HS-5 (cell line): ENCODE results near the gene PDE8B.

Experiments
- DNase-seq: peaks from one replicate; pipeline ENCODE4 v3.0.0-alpha.2; 2012; ENCODE audit warnings: low read depth

Gene PDE8B

DNA sequence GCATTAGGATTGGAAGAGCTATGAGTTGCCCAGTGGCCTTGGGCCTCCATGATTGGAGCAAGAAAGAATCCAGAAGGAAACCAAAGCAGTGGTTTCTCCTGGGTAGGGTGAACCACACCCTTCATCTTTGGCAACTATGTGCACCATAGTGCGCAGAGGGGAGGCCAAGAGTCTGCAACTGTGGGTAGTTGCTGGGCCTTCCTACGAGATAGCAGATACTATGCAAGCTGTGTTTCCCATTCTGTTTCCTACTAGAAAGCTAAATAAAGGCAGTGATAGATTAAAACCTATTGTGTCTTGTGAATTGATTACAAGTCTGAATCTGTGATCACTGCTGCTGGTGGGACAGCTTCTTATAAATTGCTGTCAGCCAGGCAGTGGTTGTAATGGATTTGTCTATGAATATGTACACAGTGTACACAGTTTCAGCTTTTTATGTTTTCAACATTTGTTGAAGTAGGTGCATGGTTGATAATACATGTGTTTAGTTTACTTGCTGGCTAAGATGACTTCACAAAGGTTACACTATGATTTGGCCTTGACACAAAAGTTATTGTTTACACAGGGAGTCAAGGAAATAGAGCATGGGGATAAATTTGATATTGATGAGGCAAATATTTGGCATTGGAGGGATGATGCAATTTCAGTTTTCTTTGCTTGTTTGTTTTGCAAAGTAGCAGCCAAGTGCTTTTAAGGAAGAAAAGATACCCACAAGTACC, 23.7 kb upstream of the PDE8B start:
- DNase-seq = no peak

- DNase-seq = no peak
Observed at GRCh38 chr5:77189421-77189820, 21.1 kb upstream of the PDE8B start.

DNA sequence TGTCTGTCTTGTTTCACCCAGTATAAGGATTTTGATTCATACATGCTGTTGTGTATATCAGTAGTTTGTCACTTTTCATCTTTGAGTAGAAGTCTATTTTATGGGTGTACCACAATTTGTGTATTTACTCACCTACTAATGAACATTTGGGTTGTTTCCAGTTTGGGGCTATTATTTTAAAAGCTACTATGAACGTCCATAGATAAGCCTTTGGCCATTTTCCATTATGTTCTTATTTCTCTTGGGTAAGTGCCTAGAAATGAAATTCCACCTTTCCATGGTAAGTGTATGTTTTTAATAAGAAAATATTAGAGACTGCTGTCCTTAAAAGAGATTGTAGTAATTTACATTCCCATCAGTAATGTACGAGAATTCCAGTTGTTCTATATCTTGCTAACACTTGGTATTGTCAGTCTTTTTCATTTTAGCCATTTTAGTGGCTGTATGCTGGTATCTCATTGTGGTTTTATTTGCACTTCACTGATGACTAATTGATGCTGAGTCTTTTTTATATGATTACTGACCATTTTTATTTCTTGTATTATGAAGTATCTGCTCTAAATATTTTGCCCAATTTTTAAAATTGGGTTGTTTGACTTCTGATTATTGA, 17.9 kb upstream of the PDE8B start:
- DNase-seq = no peak

GRCh38 chr5:77194762-77195161, 15.7 kb upstream of the PDE8B start:
- no peak for DNase-seq

GRCh38 chr5:77197840-77198554, 12.5 kb upstream of the PDE8B start:
- DNase-seq = no peak

GRCh38 chr5:77200663-77201062, 9.8 kb upstream of the PDE8B start:
- no peak for DNase-seq

DNA sequence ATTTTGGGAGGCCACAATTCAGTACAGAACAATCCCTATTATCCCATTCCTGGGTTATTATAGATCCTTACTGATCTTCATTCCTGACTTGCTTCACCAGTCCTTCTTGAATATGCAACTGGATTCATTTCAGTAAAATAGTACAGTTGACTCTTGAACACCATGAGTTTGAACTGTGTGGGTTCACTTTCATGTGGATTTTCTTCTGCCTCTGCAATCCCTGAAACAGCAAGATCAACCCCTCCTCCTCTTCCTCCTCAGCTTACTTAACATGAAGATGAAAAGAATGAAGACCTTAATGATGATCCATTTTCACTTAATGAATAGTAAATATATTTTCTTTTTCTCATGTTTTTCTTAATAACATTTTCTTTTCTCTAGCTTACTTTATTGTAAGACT, 8.3 kb upstream of the PDE8B start:
- DNase-seq = no peak

DNA sequence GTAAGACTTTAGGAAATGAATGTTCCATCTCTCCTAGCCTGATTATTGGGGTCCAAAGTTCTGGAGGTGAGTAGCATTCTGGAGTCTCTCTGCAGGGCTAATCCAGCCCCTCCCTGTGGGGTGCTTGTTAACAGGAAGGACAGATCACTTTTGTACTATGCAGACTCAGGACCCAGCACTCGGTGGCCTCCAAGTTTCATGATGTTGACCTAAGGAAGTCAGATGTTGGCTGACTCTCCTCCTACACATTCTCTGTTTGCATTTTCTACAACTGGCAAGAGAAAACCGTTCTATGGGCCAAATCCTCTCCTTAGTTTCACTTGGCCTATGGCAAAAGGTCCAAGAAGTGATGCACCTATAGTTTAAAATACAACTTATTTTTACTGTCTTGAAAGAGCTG, 5.5 kb upstream of the PDE8B start:
- DNase-seq = no peak

GRCh38 chr5:77208507-77209163, 1.8 kb upstream of the PDE8B start:
- DNase-seq = no peak

GRCh38 chr5:77209495-77210090, 887 bp upstream of the PDE8B start:
- no peak for DNase-seq

DNA sequence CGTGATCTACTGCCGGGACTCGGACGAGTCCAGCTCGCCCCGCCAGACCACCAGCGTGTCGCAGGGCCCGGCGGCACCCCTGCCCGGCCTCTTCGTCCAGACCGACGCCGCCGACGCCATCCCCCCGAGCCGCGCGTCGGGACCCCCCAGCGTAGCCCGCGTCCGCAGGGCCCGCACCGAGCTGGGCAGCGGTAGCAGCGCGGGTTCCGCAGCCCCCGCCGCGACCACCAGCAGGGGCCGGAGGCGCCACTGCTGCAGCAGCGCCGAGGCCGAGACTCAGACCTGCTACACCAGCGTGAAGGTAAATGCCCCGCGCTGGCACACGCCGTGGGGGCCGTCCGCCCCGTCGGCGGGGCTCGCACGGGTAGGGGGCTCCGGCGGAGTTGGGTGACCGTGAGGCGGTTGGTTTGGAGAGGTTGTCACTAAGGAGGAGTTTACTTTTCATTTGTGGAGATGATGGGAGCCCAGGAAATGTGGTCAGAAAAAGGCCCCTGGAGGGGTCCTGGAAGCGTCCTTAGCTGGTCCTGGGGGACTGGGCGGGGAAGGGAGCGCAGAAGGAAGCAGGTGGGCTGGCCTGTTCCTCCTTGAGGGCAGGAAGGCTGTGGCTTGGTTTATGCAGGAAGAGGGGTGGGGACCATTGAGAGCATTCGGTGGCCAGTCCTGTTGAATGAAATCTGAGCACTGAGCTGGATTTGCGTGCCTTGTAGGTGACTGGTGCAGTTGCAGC, 647 bp downstream of the PDE8B start:
- DNase-seq = no peak

GRCh38 chr5:77211691-77212047, 1.2 kb downstream of the PDE8B start:
- no peak for DNase-seq

DNA sequence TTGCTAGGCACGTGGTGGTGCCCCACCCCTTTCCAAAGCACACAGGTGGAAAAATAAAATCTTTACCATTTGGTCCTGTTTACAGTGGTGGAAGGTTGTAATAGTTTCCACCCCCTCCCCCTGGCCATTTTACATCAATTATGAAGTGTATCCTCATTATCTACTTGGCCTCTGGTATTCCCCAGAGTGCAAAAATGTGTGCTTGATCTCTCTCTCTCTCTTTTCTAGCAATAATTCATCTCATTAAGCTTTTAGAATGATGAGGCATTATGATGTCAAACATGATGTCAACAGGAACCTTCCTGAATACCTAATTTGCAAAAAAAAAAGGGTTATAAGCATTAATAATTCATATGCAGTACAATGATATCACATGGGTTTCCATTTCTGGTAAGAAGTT, 3.1 kb downstream of the PDE8B start:
- DNase-seq = no peak

DNA sequence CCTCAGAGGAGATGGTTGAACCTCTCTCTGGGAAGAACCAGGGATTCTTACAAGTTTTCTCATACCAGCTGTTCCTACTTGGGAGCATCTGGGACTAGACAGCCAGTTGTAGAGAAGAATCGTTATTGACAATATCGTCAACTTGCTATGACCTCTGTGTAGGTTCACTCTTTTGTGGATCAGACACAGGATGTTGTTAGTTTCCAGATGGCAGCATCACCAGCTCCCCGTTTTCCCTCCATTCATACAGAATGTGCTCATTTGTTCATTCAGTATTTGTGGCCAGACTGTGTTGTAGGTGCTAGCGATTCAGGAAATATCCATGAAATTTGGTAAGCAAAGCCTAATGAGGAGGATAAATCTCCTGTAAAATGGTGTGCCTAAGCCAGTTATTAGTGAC, 3.7 kb downstream of the PDE8B start:
- DNase-seq = no peak

- DNase-seq = no peak
Observed at GRCh38 chr5:77218263-77218662, 7.8 kb downstream of the PDE8B start.

GRCh38 chr5:77221115-77221514, 10.6 kb downstream of the PDE8B start:
- DNase-seq = no peak

- DNase-seq = no peak
Observed at GRCh38 chr5:77222722-77223121, 12.2 kb downstream of the PDE8B start.

DNA sequence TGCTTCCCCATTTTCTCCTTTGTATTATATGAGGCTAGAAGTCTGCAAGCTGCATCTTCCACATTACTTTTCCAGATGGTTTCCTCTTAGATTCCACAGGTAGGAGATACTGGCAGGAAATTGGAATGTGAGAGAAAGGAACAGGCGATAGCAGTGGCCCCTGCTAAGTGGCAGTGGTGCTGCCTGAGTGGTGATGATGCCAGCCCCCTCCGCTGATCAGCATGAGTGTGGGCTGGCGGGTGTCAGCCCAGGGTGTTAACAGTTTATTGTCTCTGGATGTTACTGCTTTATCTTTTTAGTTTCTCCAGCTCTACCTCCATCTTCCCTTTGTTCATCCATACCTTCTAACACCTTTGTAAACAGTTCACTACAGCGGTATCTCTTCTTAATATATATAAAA, 13.2 kb downstream of the PDE8B start:
- no peak for DNase-seq

GRCh38 chr5:77224672-77225355, 14.3 kb downstream of the PDE8B start:
- DNase-seq = no peak

DNA sequence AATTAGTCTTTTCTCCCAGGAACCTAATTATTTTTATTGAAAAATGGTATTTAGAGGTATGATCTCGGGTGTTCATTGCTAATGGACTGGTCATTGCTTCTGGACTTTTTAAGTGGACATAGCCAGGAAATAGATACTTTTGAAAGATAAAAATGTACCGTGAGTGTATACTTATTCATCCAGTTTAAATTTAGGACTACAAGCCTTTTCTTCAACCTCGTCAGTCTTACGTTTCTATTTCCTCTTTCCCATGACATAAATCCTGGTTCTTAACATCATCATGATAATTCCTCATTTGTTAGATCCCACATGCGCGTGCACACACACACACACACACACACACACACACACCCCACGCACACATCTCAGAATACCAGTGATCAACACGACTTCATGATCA, 15.1 kb downstream of the PDE8B start:
- DNase-seq = no peak

DNA sequence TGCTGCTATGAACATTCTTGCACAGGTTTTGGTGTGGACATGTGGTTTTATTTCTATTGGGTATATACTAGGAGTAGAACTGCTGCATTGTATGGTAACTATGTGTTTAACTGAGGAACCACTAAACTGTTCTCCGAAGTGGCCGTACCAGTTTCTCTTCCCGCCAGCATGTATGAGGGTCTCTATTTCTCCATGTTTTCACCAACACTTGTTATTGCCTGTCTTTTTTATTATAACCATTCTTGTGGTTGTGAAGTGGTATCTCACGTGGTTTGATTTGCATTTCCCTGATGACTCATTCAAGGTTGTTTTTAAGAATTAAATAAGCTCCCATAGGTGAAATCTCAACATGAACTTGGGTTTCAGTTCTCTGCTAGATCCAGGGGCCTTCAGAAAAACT, 19.4 kb downstream of the PDE8B start:
- DNase-seq = no peak
